ENCODE results near the gene AGR2. TPM values are rescaled to one million over a fixed set of nuclear protein-coding genes. Genes with fewer than 3 reads are reported as not detected.

Gene AGR2
- total RNA-seq, 4 donors from 2014 or later: 2.6 to 23.9 (median 4.1) TPM; not detected in 1

DNA sequence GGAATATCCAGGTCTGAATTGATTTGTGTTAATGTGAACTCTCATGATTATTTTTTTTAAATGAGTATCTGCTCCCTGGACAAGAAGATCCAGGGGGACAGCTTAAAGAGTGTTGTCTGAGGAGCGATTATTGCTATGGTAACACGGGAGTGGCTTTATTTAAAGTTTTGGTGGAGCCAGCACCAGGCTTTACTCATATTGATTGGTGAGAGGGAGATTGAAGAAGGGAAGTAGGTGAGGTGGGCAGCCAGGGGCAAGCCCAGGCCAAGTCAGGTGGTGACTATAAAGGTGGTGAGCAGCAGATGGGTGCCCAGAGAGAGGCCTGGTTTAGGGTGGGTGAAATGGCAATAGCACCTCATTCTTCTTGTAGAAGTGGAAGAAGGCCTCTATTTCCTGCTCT lies 10.2 kb upstream of the AGR2 start:
- Histone ChIP-seq H3K27me3 (no peaks in the 10 kb centered on the region), H3K36me3 (no peaks in the 10 kb centered on the region), H3K4me1 (no peaks in the 10 kb centered on the region), H3K4me3 (replicated peaks in 1 of 3) (no peak overlapping the region), H3K9me3 (no peaks in the 10 kb centered on the region), H3K27ac (no peak overlapping the region)
- DNase-seq: no peak
- 90 to 91% methylated on average over 2 of the region's 2 CpGs for WGBS, 2 donors
- intact Hi-C loops (cut with DNase I): no loop called here
- TF ChIP-seq, protein P1, sequence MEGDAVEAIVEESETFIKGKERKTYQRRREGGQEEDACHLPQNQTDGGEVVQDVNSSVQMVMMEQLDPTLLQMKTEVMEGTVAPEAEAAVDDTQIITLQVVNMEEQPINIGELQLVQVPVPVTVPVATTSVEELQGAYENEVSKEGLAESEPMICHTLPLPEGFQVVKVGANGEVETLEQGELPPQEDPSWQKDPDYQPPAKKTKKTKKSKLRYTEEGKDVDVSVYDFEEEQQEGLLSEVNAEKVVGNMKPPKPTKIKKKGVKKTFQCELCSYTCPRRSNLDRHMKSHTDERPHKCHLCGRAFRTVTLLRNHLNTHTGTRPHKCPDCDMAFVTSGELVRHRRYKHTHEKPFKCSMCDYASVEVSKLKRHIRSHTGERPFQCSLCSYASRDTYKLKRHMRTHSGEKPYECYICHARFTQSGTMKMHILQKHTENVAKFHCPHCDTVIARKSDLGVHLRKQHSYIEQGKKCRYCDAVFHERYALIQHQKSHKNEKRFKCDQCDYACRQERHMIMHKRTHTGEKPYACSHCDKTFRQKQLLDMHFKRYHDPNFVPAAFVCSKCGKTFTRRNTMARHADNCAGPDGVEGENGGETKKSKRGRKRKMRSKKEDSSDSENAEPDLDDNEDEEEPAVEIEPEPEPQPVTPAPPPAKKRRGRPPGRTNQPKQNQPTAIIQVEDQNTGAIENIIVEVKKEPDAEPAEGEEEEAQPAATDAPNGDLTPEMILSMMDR (IDR thresholded peaks at IDR 0.05): no peak
- TF ChIP-seq POLR2A (IDR thresholded peaks at IDR 0.05): no peak

DNA sequence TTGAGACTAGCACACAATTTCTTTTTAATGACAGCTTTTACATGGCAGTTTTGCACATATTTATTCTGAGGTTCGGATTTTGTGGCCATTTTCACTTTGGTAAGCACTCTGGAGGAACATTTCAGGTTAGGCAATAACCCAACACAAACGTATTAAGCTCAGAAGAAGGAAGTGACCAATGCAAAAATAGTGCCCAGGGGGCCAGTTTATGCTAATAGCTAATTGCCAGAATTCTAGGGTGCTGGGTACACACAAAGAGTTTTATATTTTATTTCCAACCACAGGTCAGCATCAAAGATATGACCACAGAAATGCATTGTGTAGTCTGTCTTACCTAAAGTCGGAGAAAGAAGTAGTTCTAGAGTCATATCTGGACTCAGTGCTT lies 8.4 kb upstream of the AGR2 start:
- H3K27ac ChIP-seq: no peak overlapping the region
- H3K4me1 ChIP-seq: no peaks in the 10 kb centered on the region
- H3K4me3 ChIP-seq (replicated peaks in 1 of 3): no peak overlapping the region
- no peaks in the 10 kb centered on the region for H3K36me3 ChIP-seq
- no peaks in the 10 kb centered on the region for H3K27me3 ChIP-seq
- 66 to 71% methylated on average over 3 of the region's 3 CpGs for WGBS, 2 donors
- DNase-seq: no peak
- H3K9me3 ChIP-seq: no peaks in the 10 kb centered on the region
- intact Hi-C loops (cut with DNase I): no loop called here
- TF ChIP-seq POLR2A (IDR thresholded peaks at IDR 0.05): no peak
- TF ChIP-seq, protein P1 (IDR thresholded peaks at IDR 0.05): no peak

DNA sequence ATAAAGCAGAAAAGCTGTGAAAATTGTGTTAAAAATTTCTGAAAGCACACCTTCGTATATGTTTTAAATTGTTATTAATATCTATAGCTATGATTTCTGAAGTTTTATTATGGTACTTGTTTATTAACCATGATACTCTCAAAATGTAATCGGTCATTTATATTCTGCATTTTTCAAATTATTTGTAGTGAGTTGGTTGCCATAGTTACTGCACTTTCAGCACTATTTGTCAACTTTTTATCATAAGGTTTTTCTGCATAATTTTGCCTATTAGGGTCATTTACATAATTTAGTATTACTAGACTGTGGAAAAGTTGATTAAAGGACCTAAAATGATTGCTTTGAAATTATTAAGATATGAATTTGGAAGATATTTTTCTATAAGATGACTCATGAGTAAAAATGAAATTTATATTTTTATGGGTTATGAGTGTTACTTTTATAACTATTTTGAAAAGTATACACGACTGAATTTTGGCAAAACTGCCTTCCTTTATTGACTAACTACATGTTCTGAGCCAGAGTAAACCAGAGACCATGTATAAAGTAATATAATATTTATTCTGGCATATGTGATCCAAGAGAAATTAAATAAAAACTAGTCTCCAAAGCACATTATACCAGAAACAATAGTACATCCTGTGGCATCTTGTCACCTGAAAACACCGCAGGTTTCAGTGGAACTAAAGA lies 7.9 kb upstream of the AGR2 start:
- intact Hi-C loops (cut with DNase I): no loop called here
- no peak for DNase-seq
- Histone ChIP-seq H3K36me3 (no peaks in the 10 kb centered on the region), H3K27ac (no peak overlapping the region), H3K4me3 (replicated peaks in 1 of 3) (no peak overlapping the region), H3K27me3 (no peaks in the 10 kb centered on the region), H3K4me1 (no peaks in the 10 kb centered on the region), H3K9me3 (no peaks in the 10 kb centered on the region)
- 79 to 83% methylated on average over 4 of the region's 4 CpGs for WGBS, 2 donors
- TF ChIP-seq, protein P1 (IDR thresholded peaks at IDR 0.05): no peak
- TF ChIP-seq POLR2A (IDR thresholded peaks at IDR 0.05): no peak

DNA sequence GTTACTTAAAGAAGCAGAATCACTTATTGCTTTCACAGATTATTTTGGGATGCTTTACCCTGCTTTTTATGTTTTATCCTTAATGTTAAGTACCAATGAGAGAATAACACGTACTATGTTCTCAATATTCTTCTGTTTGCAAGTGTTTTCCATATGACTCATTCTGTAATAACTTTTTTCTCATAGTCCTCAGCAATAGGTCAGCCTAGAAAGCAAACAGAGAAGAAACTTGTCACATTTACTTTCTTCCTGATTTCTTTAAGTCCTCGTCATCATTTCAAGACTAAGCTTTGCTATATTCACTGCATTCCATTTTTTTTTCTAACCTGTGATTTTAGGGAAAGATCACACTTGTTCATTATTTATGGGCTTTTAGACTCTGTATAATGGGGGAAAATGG lies 6.8 kb upstream of the AGR2 start:
- intact Hi-C loops (cut with DNase I): no loop called here
- H3K36me3 ChIP-seq: no peaks in the 10 kb centered on the region
- whole genome bisulfite sequencing, 2 donors: 85 to 90% methylated on average over 2 of the region's 2 CpGs
- H3K9me3 ChIP-seq: no peaks in the 10 kb centered on the region
- no peak overlapping the region for H3K27ac ChIP-seq
- DNase-seq: no peak
- H3K4me3 ChIP-seq (replicated peaks in 1 of 3): no peak overlapping the region
- no peaks in the 10 kb centered on the region for H3K4me1 ChIP-seq
- TF ChIP-seq, protein P1 (IDR thresholded peaks at IDR 0.05): no peak
- no peak for TF ChIP-seq POLR2A (IDR thresholded peaks at IDR 0.05)
- H3K27me3 ChIP-seq: no peaks in the 10 kb centered on the region

DNA sequence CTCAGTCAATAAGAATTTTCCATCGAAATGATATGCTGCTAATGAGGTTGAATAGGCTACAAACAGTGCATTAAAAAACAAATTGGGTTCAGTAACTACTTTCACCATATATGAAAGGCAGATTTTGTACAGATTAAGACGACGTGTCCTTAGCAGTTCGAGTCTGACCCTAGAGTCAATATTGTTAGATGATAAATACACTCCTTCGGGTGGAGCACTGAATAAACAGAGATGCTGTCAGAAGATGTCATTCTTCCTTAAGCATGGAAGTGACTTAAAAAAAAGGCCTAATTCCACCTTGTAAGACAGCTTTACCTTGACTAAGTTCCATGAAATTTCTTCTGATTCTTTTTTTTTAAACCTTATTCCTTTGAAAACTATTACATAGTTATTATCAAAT lies 5.8 kb upstream of the AGR2 start:
- WGBS, 2 donors: 70 to 76% methylated on average over 5 of the region's 5 CpGs
- Histone ChIP-seq H3K27me3 (no peaks in the 10 kb centered on the region), H3K9me3 (no peaks in the 10 kb centered on the region), H3K36me3 (no peaks in the 10 kb centered on the region), H3K4me1 (no peaks in the 10 kb centered on the region), H3K27ac (no peak overlapping the region), H3K4me3 (replicated peaks in 1 of 3) (no peak overlapping the region)
- no peak for TF ChIP-seq POLR2A (IDR thresholded peaks at IDR 0.05)
- TF ChIP-seq, protein P1 (IDR thresholded peaks at IDR 0.05): no peak
- DNase-seq: no peak
- intact Hi-C loops (cut with DNase I): no loop called here
